Transverse colon (tissue), 4 donors: ENCODE data around the gene NCAPD2.

Source experiments
- EP300 ChIP-seq: sonication (generic); formaldehyde crosslinking; IDR thresholded peaks from one replicate; pipeline ENCODE4 v1.6.1; 2017; ENCODE audit warnings: antibody characterized with exemption, low read depth
- POLR2A ChIP-seq: fragments of 450-650 bp; IDR thresholded peaks from one replicate; pipeline ENCODE4 v1.6.1; 2016; ENCODE audit warnings: antibody characterized with exemption, mild to moderate bottlenecking, moderate library complexity
- POLR2AphosphoS5 ChIP-seq, 3 donors: sonication (generic); formaldehyde crosslinking; IDR thresholded peaks; one replicate each; pipeline ENCODE4 v1.6.1; 2016; ENCODE audit warnings: antibody characterized with exemption in 3 of 3
- TF ChIP-seq, protein P1 (sequence below), 5 experiments: fragments of 200-600 bp in 3 of 5; fragments of 450-650 bp in 2 of 5; sonication (generic) in 3 of 5; IDR thresholded peaks; 1 replicate in 2 of 5; 2 replicates in 3 of 5; pipeline ENCODE4 v1.5.1; 2016 to 2017; ENCODE audit warnings: antibody characterized with exemption in 5 of 5, inconsistent platforms in 3 of 5, mild to moderate bottlenecking in 2 of 5, moderate library complexity in 1 of 5

DNA sequence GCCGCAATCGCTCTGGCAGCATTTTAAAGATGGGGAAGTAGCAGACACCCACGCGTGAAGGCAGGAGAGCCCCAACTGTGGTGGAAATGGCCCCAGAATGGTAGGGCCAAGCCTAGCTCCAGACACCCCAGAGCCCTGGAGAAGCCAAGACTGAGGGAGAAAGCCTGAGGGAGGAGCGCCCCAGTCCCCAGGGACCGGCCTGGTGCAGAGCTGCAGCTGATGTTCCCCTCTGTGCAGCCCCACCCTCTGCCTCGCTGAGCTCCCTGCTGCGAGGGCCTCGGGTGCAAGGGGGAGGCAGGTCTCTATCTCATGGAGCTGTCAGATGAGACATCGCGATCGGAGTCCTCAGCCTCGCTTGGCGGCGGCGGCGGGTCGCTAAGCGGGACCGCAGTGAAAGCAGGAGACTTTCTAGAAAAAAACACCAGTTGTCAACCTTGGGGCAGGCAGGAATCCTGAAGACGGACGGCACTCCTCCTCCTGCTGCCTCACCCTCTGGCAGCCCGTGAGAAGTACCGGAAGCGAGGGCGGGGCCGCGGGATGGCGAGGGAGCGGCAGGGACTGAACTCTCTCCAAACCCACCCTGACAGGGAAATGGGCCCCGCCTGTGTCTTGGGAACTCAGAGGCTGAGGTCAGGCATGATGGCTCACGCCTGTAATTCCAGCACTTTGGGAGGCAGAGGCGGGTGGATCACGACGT, 46.4 kb downstream of the NCAPD2 start:
- TF ChIP-seq, protein P1, sequence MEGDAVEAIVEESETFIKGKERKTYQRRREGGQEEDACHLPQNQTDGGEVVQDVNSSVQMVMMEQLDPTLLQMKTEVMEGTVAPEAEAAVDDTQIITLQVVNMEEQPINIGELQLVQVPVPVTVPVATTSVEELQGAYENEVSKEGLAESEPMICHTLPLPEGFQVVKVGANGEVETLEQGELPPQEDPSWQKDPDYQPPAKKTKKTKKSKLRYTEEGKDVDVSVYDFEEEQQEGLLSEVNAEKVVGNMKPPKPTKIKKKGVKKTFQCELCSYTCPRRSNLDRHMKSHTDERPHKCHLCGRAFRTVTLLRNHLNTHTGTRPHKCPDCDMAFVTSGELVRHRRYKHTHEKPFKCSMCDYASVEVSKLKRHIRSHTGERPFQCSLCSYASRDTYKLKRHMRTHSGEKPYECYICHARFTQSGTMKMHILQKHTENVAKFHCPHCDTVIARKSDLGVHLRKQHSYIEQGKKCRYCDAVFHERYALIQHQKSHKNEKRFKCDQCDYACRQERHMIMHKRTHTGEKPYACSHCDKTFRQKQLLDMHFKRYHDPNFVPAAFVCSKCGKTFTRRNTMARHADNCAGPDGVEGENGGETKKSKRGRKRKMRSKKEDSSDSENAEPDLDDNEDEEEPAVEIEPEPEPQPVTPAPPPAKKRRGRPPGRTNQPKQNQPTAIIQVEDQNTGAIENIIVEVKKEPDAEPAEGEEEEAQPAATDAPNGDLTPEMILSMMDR (IDR thresholded peaks at IDR 0.05), result no peak
- TF ChIP-seq POLR2A (peak; percentile 77), POLR2AphosphoS5 (IDR thresholded peaks at IDR 0.05) (peak; percentile 83 to 91 (median 85)), EP300 (no peak)
